GM12801 (cell line): Measurements from ENCODE around the gene ADNP2.

Experiments
- CTCF ChIP-seq: IDR thresholded peaks from one replicate; pipeline ENCODE4 v1.5.1; 2011; ENCODE audit warnings: control low read depth; ENCODE audit not compliant: insufficient read length; ENCODE audit errors: extremely low read depth

Gene ADNP2

GRCh38 chr18:80157708-80158343, 48.8 kb downstream of the ADNP2 start:
- TF ChIP-seq CTCF, result no peak

- no peak for TF ChIP-seq CTCF
Measured at GRCh38 chr18:80158365-80158764, 49.3 kb downstream of the ADNP2 start.

- no peak for TF ChIP-seq CTCF
Measured at GRCh38 chr18:80159713-80160636, 50.9 kb downstream of the ADNP2 start.

GRCh38 chr18:80161781-80162417, 52.8 kb downstream of the ADNP2 start:
- TF ChIP-seq CTCF, result no peak

GRCh38 chr18:80163183-80163582, 54.1 kb downstream of the ADNP2 start:
- no peak for TF ChIP-seq CTCF

- no peak for TF ChIP-seq CTCF
Measured at GRCh38 chr18:80166240-80166639, 57.2 kb downstream of the ADNP2 start.

- TF ChIP-seq CTCF, result no peak
Measured at GRCh38 chr18:80166725-80167124, 57.7 kb downstream of the ADNP2 start.
